HepG2 (cell line): ENCODE results near the gene MFAP1. TPM values are rescaled to one million over a fixed set of nuclear protein-coding genes. Genes with fewer than 3 reads are reported as not detected.

Source experiments
- CBFB ChIP-seq: sonication (generic); formaldehyde crosslinking; IDR thresholded peaks from 2 replicates; pipeline ENCODE4 v1.4.0; 2020; ENCODE audit warnings: missing genetic modification reagents
- DPF2 ChIP-seq: sonication (generic); formaldehyde crosslinking; IDR thresholded peaks from 2 replicates; pipeline ENCODE4 v1.4.0; 2020; ENCODE audit warnings: mild to moderate bottlenecking, low read depth, missing genetic modification reagents, borderline replicate concordance
- HNRNPLL ChIP-seq: fragments of 200-400 bp; formaldehyde crosslinking; IDR thresholded peaks from 2 replicates; pipeline ENCODE4 v1.6.1; 2017; ENCODE audit warnings: mild to moderate bottlenecking, low read depth, low read length; ENCODE audit not compliant: poor library complexity, severe bottlenecking
- MAX ChIP-seq: IDR thresholded peaks from 2 replicates; pipeline ENCODE4 v1.6.1; 2012; ENCODE audit warnings: inconsistent platforms
- PRDM15 ChIP-seq: sonication (generic); formaldehyde crosslinking; IDR thresholded peaks from 2 replicates; pipeline ENCODE4 v1.4.0; 2020; ENCODE audit warnings: missing genetic modification reagents
- SAP130 ChIP-seq: IDR thresholded peaks from 2 replicates; pipeline ENCODE4 v1.6.1; 2016; ENCODE audit warnings: low read depth
- SNAPC5 ChIP-seq: sonication (generic); formaldehyde crosslinking; IDR thresholded peaks from 2 replicates; pipeline ENCODE4 v1.8.1; 2023; ENCODE audit warnings: mild to moderate bottlenecking, missing genetic modification reagents, borderline replicate concordance
- TEAD3 ChIP-seq: optimal IDR thresholded peaks from 2 replicates; pipeline ENCODE3; 2016; ENCODE audit warnings: borderline replicate concordance
- ZBED4 ChIP-seq: sonication (generic); formaldehyde crosslinking; IDR thresholded peaks from 2 replicates; pipeline ENCODE4 v1.4.0; 2020; ENCODE audit warnings: missing genetic modification reagents, borderline replicate concordance
- ZHX2 ChIP-seq, 2 experiments: sonication (generic) in 1 of 2; formaldehyde crosslinking in 1 of 2; IDR thresholded peaks; 2 replicates each; pipeline versions ENCODE4 v1.6.1 to v1.9.0; 2014 to 2022; ENCODE audit warnings: antibody characterized with exemption in 1 of 2, borderline replicate concordance in 1 of 2, inconsistent platforms in 1 of 2, low read depth in 1 of 2, missing genetic modification reagents in 1 of 2
- ZNF446 ChIP-seq: sonication (generic); formaldehyde crosslinking; IDR thresholded peaks from 2 replicates; pipeline ENCODE4 v1.5.0; 2020; ENCODE audit warnings: mild to moderate bottlenecking, missing genetic modification reagents
- ZNF605 ChIP-seq: sonication (generic); formaldehyde crosslinking; IDR thresholded peaks from 2 replicates; pipeline ENCODE4 v1.8.0; 2022; ENCODE audit warnings: mild to moderate bottlenecking, missing genetic modification reagents
- ZNF678 ChIP-seq: sonication (generic); formaldehyde crosslinking; IDR thresholded peaks from 2 replicates; pipeline ENCODE4 v1.4.0; 2020; ENCODE audit warnings: mild to moderate bottlenecking, missing genetic modification reagents
- polyA plus RNA-seq, 8 experiments: library from polyadenylated mRNA; depleted of rRNA in 3 of 8; stranded (reverse) in 7 of 8; unstranded in 1 of 8; fragments of >200 nt; fragmentation: Illumina TruSeq in 4 of 8; extraction: Trizol in 4 of 8; gene quantifications; 2 replicates each; pipeline versions ENCODE4 v1.2.1 to v1.2.3, GENCODE V29; 2011 to 2016; ENCODE audit warnings: low read depth in 4 of 8, missing spikeins in 1 of 8, mixed read lengths in 1 of 8; ENCODE audit not compliant: insufficient read depth in 1 of 8
- total RNA-seq, 5 experiments: library from RNA; depleted of rRNA; stranded (reverse); fragments of >200 nt; fragmentation: Illumina TruSeq; extraction: Trizol; gene quantifications; 2 replicates each; pipeline ENCODE4 v1.2.3, GENCODE V29; 2016; ENCODE audit warnings: low read depth in 1 of 5

Gene MFAP1
- total and polyA plus RNA-seq, 2 of the 13 experiments (the other 11 are each of a cell fraction or from before 2014, with no cell fraction given), result 11.8 to 39.5 TPM

- TF ChIP-seq ZHX2 (IDR thresholded peaks at IDR 0.05; ENCODE audit: low read depth), result no peak
- TF ChIP-seq ZHX2 (CRISPR knock-in tag; IDR thresholded peaks at IDR 0.05; ENCODE audit: borderline replicate concordance), result no peak
- TF ChIP-seq ZNF605, result peak; percentile 21; the same call in 1 of the 2 replicates
- peak; percentile 77; the same call in 1 of the 2 replicates for TF ChIP-seq ZNF446 (CRISPR knock-in tag)
- TF ChIP-seq SAP130, result peak; percentile 64
- peak; percentile 47 for TF ChIP-seq HNRNPLL
- no peak for TF ChIP-seq SNAPC5
- peak; percentile 69 for TF ChIP-seq TEAD3 (CRISPR knock-in tag)
- 0 out of 2 replicates have a peak, but pooled peaks have one; percentile 54 for TF ChIP-seq ZBED4
- no peak for TF ChIP-seq PRDM15 (CRISPR knock-in tag)
- peak; percentile 58; the same call in 1 of the 2 replicates for TF ChIP-seq ZNF678 (CRISPR knock-in tag)
- TF ChIP-seq DPF2 (CRISPR knock-in tag), result 0 out of 2 replicates have a peak, but pooled peaks have one; percentile 17
- peak; percentile 85 for TF ChIP-seq MAX
- peak; percentile 56; the same call in 1 of the 2 replicates for TF ChIP-seq CBFB (CRISPR knock-in tag)
Measured at GRCh38 chr15:43777267-43777914, 47.1 kb downstream of the MFAP1 start (continued).
